Sciatic nerve (tissue), 2 donors: ENCODE data around the gene PRRC2B. TPM values are rescaled to one million over a fixed set of nuclear protein-coding genes. Genes with fewer than 3 reads are reported as not detected.

ENCODE experiments used
- ATAC-seq: fragments of 200-7000 bp; cut with Tn5 transposase; one replicate; pipeline ENCODE4 v1.9.1; 2020; ENCODE audit warnings: mild to moderate bottlenecking, moderate library complexity
- DNase-seq: peaks from one replicate; pipeline ENCODE4 v3.0.0-alpha.2; 2020; ENCODE audit warnings: low spot score
- intact Hi-C: fragments of 100-400 bp; cut with DNase I; formaldehyde crosslinking; loops from one replicate; pipeline ENCODE4 v1.14.2; 2022
- total RNA-seq: library from RNA; stranded (reverse); fragmentation: NEBNext Ultra II Directional; extraction: Animal tissue kit (Norgen Biotek cat#: 25700); gene quantifications from one replicate; pipeline ENCODE4 v1.2.1, GENCODE V29; 2021
- donor health status: DM: no; HTN: no; CAD: no.
- donor health status: DM: no; HTN: no; CAD: no.

Gene PRRC2B
- total RNA-seq, 1 donor from 2014 or later: 252 TPM

GRCh38 chr9:131404987-131405386 lies 11.1 kb downstream of the PRRC2B start:
- ATAC-seq (no peak), DNase-seq (no peak)
- intact Hi-C loops: no loop called here

GRCh38 chr9:131405428-131405827 lies 11.5 kb downstream of the PRRC2B start:
- ATAC-seq: peak; percentile 55
- intact Hi-C loops: no loop called here
- no peak for DNase-seq

DNA sequence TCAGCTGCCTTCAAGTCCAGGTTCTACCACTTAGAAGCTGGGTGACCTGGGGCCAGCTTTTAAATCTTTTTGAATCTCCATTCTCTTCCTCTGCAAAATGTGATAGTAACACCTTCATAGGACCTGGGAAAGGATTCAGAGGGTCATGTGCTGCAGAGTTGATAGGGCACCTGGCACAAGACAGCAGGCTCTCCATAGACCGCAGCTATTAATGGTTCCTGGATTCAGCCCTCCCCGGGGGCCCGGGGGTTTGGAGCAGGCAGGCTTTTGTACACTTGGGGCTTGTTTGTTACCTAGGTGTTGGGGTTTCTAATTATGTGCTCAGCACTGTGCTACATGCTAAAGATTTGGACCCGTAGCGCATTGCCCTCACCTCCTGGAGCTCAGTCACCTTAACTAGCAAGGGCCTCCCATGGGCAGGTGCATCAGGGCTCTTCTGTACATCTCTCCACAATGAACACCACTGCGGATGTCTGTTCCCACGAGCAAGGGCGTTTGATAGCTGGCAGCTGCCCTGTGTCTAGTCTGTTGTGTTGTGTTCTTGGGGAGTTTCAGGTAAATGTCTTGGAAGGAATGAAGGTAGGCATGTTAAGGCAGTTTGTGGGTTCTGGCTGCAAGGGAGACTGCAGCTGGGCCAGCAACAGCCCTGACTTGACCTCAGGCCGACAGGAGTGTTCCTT lies 12.1 kb downstream of the PRRC2B start:
- DNase-seq (no peak), ATAC-seq (no peak)
- intact Hi-C loops: no loop called here

- DNase-seq (no peak), ATAC-seq (no peak)
- intact Hi-C loops: no loop called here
Observed at GRCh38 chr9:131406563-131407436, 12.9 kb downstream of the PRRC2B start.

GRCh38 chr9:131407717-131408195 lies 13.9 kb downstream of the PRRC2B start:
- ATAC-seq (peak; percentile 55), DNase-seq (no peak)
- intact Hi-C loops: no loop called here

GRCh38 chr9:131409458-131409992 lies 15.6 kb downstream of the PRRC2B start:
- no peak for ATAC-seq
- intact Hi-C loops: no loop called here
- no peak for DNase-seq

DNA sequence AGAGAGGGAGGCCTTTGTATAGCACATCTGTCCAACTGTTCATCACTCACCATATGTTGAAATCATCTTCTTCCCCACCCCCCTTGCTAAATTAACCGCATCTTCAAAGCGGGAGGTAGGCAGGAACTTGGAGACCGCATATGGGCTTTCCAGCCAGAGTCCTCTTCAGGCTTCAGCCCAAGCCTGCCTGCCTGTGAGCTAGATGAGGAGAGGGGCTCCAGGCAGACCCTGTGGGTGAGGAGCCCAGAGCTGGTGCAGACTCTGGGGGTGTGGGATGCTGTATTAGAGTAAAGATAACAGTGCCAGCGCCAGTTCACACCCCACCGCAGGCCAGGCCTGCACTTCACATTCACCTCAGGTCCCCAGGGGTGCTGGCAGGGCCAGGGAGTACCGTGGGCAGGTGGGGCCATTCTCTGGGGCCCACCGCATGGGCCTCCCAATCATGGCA lies 16.2 kb downstream of the PRRC2B start:
- intact Hi-C loops: no loop called here
- no peak for DNase-seq

GRCh38 chr9:131411719-131412681 lies 18.1 kb downstream of the PRRC2B start:
- no peak for ATAC-seq
- intact Hi-C loops: no loop called here
- DNase-seq: peak; percentile 43

More for the DNA sequence above, 16.2 kb downstream of the PRRC2B start:
- no peak for ATAC-seq

GRCh38 chr9:131416509-131416908 lies 22.6 kb downstream of the PRRC2B start:
- intact Hi-C loops: no loop called here
- no peak for DNase-seq
- no peak for ATAC-seq

- no peak for ATAC-seq
- intact Hi-C loops: no loop called here
- DNase-seq: no peak
Observed at GRCh38 chr9:131417264-131418142, 23.6 kb downstream of the PRRC2B start.

GRCh38 chr9:131418143-131419025 lies 24.5 kb downstream of the PRRC2B start:
- peak; percentile 19 for ATAC-seq
- DNase-seq: no peak
- intact Hi-C loops: no loop called here

DNA sequence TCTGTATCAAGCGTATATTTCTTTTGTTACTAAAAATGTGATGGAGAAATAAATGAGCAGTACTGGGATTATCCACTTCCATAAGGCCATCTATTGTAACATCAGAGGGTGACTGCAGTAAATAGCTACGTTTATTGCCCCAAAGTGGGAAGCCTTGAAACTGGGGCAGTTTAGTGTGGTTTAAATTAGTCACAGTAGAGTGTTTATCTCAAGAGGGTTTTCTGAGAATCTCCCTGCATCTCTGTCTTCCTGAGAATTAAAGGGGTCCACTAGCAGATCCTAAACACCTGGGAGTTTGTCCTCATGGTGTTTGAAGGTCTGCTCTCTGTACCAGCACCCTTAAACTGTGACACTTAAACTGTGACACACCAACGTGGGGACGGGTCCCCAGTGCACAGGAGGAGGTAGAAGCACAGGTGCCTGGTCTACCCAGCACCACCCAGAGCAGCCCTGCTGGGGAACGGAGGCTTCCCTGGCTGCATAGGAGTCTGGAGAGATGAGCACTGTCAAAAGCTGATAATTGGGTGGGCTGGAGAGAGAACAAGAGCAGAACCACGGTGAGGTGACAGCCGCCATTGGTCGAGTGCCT lies 25.2 kb downstream of the PRRC2B start:
- ATAC-seq: no peak
- no peak for DNase-seq
- intact Hi-C loops: no loop called here

- DNase-seq (no peak), ATAC-seq (no peak)
- intact Hi-C loops: no loop called here
Observed at GRCh38 chr9:131419716-131420115, 25.8 kb downstream of the PRRC2B start.

DNA sequence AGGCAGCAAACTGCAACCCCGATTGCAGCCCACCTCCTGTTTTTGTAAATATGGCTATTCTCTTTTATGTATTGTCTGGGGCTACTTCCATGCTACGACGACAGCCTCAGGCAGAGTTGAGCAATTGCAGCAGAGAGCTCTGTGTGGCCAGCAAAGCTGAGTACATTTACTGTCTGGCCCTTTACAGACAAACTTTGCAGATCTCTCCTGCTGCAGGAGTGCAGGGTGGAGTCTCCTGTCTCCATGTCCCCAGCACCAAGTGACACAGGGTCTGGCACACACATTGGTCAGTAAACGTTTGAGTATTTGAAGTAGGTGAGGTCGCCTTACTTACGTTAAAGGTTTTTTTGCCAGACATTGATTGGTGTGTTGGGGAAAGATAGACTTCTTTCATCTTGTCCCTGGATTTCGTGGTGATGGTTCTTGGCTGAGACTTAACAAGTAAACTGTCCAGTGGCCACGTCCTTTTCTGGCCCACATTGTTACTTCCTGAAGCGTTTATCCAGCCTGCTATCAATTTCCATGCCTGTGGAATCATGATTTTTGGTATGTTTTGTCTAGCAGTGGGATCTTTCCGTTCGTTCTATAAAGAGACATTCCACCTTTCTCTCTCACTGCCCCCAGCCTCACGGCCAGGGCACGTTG lies 27.2 kb downstream of the PRRC2B start:
- intact Hi-C loops: no loop called here
- peak; percentile 68 for ATAC-seq
- DNase-seq: no peak

GRCh38 chr9:131421691-131422090 lies 27.8 kb downstream of the PRRC2B start:
- DNase-seq (no peak), ATAC-seq (no peak)
- intact Hi-C loops: no loop called here

- DNase-seq (no peak), ATAC-seq (peak; percentile 51)
- intact Hi-C loops: no loop called here
Observed at GRCh38 chr9:131422241-131422792, 28.4 kb downstream of the PRRC2B start.
